HG03159 (cell line): ENCODE results near the gene ZNF45.
A peak's percentile ranks its signal among the peaks of the same experiment; 100 is the strongest.
"Not testable (repeated sequence)": the region's sequence is repeated elsewhere in the genome, so short reads cannot be mapped to it uniquely, and the experiment has no call there.

Source experiments
- ATAC-seq: cut with Tn5 transposase; IDR thresholded peaks from one replicate; pipeline ENCODE4 v1.9.1; 2021; ENCODE audit warnings: mild to moderate bottlenecking, moderate library complexity; ENCODE audit not compliant: unreplicated experiment

The ZNF45 gene

GRCh38 chr19:43934985-43935708, at the start of gene ZNF45:
TSS of gene ZNF45 (minus strand) at chr19:43935282. CDS start at chr19:43922185, 13,097 bp downstream.
- peak; percentile 95 for ATAC-seq

- ATAC-seq: no peak
These were observed 49.6 kb upstream of the ZNF45 start for GRCh38 chr19:43984687-43985000.

- peak; percentile 90 for ATAC-seq
These were observed 49.0 kb upstream of the ZNF45 start, which contains the start of gene ZNF155 for GRCh38 chr19:43983912-43984686. TSS of gene ZNF155 (plus strand) at chr19:43984188. CDS start at chr19:43988544, 4,356 bp downstream.

- ATAC-seq: peak; percentile 16
These were observed 48.4 kb upstream of the ZNF45 start for GRCh38 chr19:43983544-43983911.

- ATAC-seq: no peak
These were observed 41.6 kb upstream of the ZNF45 start for GRCh38 chr19:43976732-43977131.

- ATAC-seq: no peak
These were observed 31.1 kb upstream of the ZNF45 start for GRCh38 chr19:43966079-43966694.

GRCh38 chr19:43960411-43960810, 25.3 kb upstream of the ZNF45 start:
- ATAC-seq: no peak

GRCh38 chr19:43957891-43958290, 22.8 kb upstream of the ZNF45 start:
- no peak for ATAC-seq

- ATAC-seq: no peak
These were observed 21.7 kb upstream of the ZNF45 start for GRCh38 chr19:43956827-43957226.

GRCh38 chr19:43950834-43951645, 16.0 kb upstream of the ZNF45 start, which contains the start of gene ZNF221:
TSS of gene ZNF221 (plus strand) at chr19:43951228. CDS start at chr19:43962727, 11,499 bp downstream.
- peak; percentile 92 for ATAC-seq

GRCh38 chr19:43949803-43950202, 14.7 kb upstream of the ZNF45 start:
- ATAC-seq: not testable (repeated sequence)

- not testable (repeated sequence) for ATAC-seq
These were observed 12.3 kb upstream of the ZNF45 start for GRCh38 chr19:43947412-43947811.

GRCh38 chr19:43941209-43941608, 6.1 kb upstream of the ZNF45 start:
- ATAC-seq: no peak

GRCh38 chr19:43940719-43941118, 5.6 kb upstream of the ZNF45 start:
- no peak for ATAC-seq

GRCh38 chr19:43939557-43940260, 4.6 kb upstream of the ZNF45 start:
- ATAC-seq: no peak

GRCh38 chr19:43936188-43936587, 1.1 kb upstream of the ZNF45 start:
- no peak for ATAC-seq

GRCh38 chr19:43934055-43934984, 762 bp downstream of the ZNF45 start:
- no peak for ATAC-seq

- no peak for ATAC-seq
These were observed 6.3 kb downstream of the ZNF45 start for GRCh38 chr19:43928820-43929219.

GRCh38 chr19:43923875-43924274, 11.2 kb downstream of the ZNF45 start:
- no peak for ATAC-seq
